ENCODE data around the gene HAAO.

Gene HAAO

DNA sequence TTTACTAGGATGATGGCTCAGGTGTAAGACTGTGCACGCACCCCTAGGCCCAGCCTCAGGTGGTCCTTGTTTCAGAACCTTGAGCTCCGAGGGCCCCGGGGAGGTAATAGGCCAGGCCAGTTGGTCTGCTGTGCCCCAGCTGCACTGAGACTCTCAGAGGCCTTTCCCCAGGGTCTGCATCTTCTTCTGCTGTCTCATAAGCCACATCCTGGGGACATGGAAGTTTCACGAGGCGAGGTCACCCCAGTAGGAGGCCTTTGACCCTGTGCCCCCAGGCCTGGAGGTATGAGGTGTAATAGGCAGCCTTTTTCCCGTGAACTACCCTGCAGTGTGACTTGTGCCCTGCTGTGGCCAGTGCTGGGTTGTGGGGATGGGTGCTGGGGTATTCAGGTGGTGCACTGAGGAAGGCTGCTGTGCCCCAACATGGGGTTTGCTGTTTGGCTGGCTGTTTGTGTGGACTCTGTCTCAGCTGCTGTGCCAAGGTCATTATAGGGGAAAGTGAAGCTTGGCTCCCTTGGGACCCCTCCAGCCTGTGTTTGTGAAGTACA, 35.3 kb downstream of the HAAO start:
- DNase-seq (ENCODE audit: low read depth) = no peak
- H3K4me3 ChIP-seq (ENCODE audit: low read depth, low read length) = no peak overlapping the region
- TF ChIP-seq, protein P1, sequence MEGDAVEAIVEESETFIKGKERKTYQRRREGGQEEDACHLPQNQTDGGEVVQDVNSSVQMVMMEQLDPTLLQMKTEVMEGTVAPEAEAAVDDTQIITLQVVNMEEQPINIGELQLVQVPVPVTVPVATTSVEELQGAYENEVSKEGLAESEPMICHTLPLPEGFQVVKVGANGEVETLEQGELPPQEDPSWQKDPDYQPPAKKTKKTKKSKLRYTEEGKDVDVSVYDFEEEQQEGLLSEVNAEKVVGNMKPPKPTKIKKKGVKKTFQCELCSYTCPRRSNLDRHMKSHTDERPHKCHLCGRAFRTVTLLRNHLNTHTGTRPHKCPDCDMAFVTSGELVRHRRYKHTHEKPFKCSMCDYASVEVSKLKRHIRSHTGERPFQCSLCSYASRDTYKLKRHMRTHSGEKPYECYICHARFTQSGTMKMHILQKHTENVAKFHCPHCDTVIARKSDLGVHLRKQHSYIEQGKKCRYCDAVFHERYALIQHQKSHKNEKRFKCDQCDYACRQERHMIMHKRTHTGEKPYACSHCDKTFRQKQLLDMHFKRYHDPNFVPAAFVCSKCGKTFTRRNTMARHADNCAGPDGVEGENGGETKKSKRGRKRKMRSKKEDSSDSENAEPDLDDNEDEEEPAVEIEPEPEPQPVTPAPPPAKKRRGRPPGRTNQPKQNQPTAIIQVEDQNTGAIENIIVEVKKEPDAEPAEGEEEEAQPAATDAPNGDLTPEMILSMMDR (IDR thresholded peaks at IDR 0.05; ENCODE audit: low read depth, low read length, missing control alignments) = no peak
- in situ Hi-C loops (cut with HindIII; ENCODE audit: low sequenced_read_pairs) = no loop called here

GRCh38 chr2:42756150-42756775, 36.1 kb downstream of the HAAO start:
- in situ Hi-C loops (cut with HindIII; ENCODE audit: low sequenced_read_pairs) = no loop called here
- TF ChIP-seq, protein P1 (IDR thresholded peaks at IDR 0.05; ENCODE audit: low read depth, low read length, missing control alignments) = no peak
- H3K4me3 ChIP-seq (ENCODE audit: low read depth, low read length) = no peak overlapping the region
- DNase-seq (ENCODE audit: low read depth) = no peak

GRCh38 chr2:42755191-42755880, 37.0 kb downstream of the HAAO start:
- TF ChIP-seq, protein P1 (IDR thresholded peaks at IDR 0.05; ENCODE audit: low read depth, low read length, missing control alignments) = no peak
- in situ Hi-C loops (cut with HindIII; ENCODE audit: low sequenced_read_pairs) = no loop called here
- DNase-seq (ENCODE audit: low read depth) = no peak
- H3K4me3 ChIP-seq (ENCODE audit: low read depth, low read length) = no peak overlapping the region

- no peak overlapping the region for H3K4me3 ChIP-seq (ENCODE audit: low read depth, low read length)
- TF ChIP-seq, protein P1 (IDR thresholded peaks at IDR 0.05; ENCODE audit: low read depth, low read length, missing control alignments) = no peak
- in situ Hi-C loops (cut with HindIII; ENCODE audit: low sequenced_read_pairs) = no loop called here
- DNase-seq (ENCODE audit: low read depth) = no peak
These were observed 37.6 kb downstream of the HAAO start for GRCh38 chr2:42754776-42755140.

- DNase-seq (ENCODE audit: low read depth) = no peak
- H3K4me3 ChIP-seq (ENCODE audit: low read depth, low read length) = no peak overlapping the region
- TF ChIP-seq, protein P1 (IDR thresholded peaks at IDR 0.05; ENCODE audit: low read depth, low read length, missing control alignments) = no peak
- in situ Hi-C loops (cut with HindIII; ENCODE audit: low sequenced_read_pairs) = no loop called here
These were observed 38.2 kb downstream of the HAAO start for GRCh38 chr2:42754021-42754775.
